ENCODE data around the gene SFRP2.

Gene SFRP2

DNA sequence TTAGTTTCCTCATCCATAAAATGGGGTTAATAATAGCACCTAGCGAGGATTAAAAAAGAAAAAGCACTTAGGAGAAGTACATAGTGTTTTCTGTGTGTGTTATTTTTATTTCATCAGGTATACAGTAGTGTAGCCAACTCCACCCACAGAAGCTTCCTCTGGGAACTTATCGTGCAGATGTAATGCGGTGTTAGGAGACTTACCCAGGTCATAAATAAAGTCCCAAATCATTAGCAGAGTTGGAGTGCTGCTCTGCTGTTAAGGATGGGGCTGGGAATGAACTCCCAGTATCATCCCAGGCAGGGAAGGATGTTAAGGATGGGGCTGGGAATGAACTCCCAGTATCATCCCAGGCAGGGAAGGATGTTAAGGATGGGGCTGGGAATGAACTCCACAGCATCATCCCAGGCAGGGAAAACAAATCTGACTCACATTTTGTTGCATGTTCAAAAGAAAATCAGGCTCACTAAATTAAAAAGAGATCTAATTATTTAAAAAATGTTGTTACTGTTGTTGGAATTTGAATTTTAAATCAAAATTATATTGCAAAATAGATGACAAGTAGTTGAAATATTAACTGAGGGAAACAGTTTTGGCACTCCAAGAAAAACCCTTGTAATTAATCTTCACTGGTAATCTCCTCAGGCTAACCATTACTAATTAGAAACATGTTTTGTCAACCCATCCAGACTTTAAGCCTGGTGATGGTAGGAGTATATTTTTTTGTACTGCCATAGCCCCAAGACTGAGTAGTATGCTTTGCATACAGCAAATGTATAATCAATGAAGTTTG, 10.2 kb upstream of the SFRP2 start:
- Histone ChIP-seq H3K79me2 (ENCODE audit: insufficient read depth, low read length) (no peaks in the 10 kb centered on the region), H2AFZ (ENCODE audit: low read depth, low read length, severe bottlenecking) (no peak overlapping the region), H3K9me2 (replicated peaks; ENCODE audit: insufficient read depth, low read length) (no peaks in the 10 kb centered on the region), H3K4me3 (ENCODE audit: insufficient read depth, low read length, poor library complexity, severe bottlenecking) (no peak overlapping the region), H3K27ac (ENCODE audit: low read depth, low read length) (no peak overlapping the region), H4K20me1 (ENCODE audit: low read depth, low read length) (no peaks in the 10 kb centered on the region), H3K9me3 (ENCODE audit: insufficient read depth, low read length) (no peaks in the 10 kb centered on the region), H3F3A (ENCODE audit: insufficient read depth) (no peaks in the 10 kb centered on the region), H3K9ac (ENCODE audit: low read length) (no peak overlapping the region), H3K36me3 (ENCODE audit: low read length) (no peaks in the 10 kb centered on the region), H3K4me2 (ENCODE audit: low read depth, low read length, poor library complexity, severe bottlenecking) (no peak overlapping the region), H3K27me3 (ENCODE audit: low read length) (no peaks in the 10 kb centered on the region)
- no peak for TF ChIP-seq EZH2phosphoT487 (conservative IDR thresholded peaks at IDR 0.05; ENCODE audit: low read length)
- TF ChIP-seq, protein P1, sequence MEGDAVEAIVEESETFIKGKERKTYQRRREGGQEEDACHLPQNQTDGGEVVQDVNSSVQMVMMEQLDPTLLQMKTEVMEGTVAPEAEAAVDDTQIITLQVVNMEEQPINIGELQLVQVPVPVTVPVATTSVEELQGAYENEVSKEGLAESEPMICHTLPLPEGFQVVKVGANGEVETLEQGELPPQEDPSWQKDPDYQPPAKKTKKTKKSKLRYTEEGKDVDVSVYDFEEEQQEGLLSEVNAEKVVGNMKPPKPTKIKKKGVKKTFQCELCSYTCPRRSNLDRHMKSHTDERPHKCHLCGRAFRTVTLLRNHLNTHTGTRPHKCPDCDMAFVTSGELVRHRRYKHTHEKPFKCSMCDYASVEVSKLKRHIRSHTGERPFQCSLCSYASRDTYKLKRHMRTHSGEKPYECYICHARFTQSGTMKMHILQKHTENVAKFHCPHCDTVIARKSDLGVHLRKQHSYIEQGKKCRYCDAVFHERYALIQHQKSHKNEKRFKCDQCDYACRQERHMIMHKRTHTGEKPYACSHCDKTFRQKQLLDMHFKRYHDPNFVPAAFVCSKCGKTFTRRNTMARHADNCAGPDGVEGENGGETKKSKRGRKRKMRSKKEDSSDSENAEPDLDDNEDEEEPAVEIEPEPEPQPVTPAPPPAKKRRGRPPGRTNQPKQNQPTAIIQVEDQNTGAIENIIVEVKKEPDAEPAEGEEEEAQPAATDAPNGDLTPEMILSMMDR (IDR thresholded peaks at IDR 0.05; ENCODE audit: insufficient read depth, low read length, poor library complexity, severe bottlenecking): no peak

DNA sequence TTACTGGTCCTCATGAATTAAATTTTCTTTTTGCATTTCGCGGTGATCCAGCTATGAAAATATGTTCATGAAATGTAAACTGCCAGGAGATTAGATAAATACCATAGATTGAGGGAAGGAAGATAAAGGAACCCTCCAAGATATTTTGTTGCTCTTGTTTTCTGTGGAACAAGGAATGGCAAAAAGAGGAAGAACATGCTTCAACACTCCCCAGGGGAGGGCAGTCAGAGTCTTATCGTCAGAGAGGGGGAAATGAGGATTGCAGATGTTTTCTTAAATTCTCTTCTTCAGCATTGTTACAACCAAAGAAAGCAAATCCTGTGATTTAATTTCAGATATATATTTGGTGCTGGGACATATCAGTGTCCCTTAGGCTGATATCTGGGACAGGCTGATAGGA, 9.5 kb upstream of the SFRP2 start:
- Histone ChIP-seq H3K9me2 (replicated peaks; ENCODE audit: insufficient read depth, low read length) (no peaks in the 10 kb centered on the region), H3K4me3 (ENCODE audit: insufficient read depth, low read length, poor library complexity, severe bottlenecking) (no peak overlapping the region), H3K4me2 (ENCODE audit: low read depth, low read length, poor library complexity, severe bottlenecking) (no peak overlapping the region), H3K9me3 (ENCODE audit: insufficient read depth, low read length) (no peaks in the 10 kb centered on the region), H4K20me1 (ENCODE audit: low read depth, low read length) (no peaks in the 10 kb centered on the region), H3K36me3 (ENCODE audit: low read length) (no peaks in the 10 kb centered on the region), H3K27me3 (ENCODE audit: low read length) (no peaks in the 10 kb centered on the region), H3F3A (ENCODE audit: insufficient read depth) (no peaks in the 10 kb centered on the region), H3K9ac (ENCODE audit: low read length) (no peak overlapping the region), H2AFZ (ENCODE audit: low read depth, low read length, severe bottlenecking) (no peak overlapping the region), H3K79me2 (ENCODE audit: insufficient read depth, low read length) (no peaks in the 10 kb centered on the region), H3K27ac (ENCODE audit: low read depth, low read length) (no peak overlapping the region)
- TF ChIP-seq EZH2phosphoT487 (conservative IDR thresholded peaks at IDR 0.05; ENCODE audit: low read length): no peak
- TF ChIP-seq, protein P1 (IDR thresholded peaks at IDR 0.05; ENCODE audit: insufficient read depth, low read length, poor library complexity, severe bottlenecking): no peak

DNA sequence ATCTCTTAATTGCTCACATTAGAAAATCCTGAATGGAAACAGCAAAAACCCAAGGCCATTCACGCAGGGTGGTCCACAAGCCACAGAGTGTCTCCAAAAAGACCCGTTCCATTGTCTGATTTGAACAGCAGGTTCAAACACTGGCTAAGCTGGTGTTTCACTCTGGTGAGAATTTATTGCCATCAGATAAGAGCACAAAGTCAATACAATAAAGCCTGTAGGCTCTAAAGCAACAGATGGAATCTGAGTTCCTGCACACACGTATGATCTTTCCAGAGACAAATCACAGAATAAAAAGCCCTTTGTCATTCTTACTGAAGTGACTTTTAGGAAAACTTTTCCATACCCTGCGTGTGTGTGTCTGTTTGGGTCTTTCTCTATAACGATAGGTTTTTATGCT, 5.1 kb upstream of the SFRP2 start:
- Histone ChIP-seq H3K4me2 (ENCODE audit: low read depth, low read length, poor library complexity, severe bottlenecking) (no peak overlapping the region), H3K9ac (ENCODE audit: low read length) (no peak overlapping the region), H3K36me3 (ENCODE audit: low read length) (no peaks in the 10 kb centered on the region), H2AFZ (ENCODE audit: low read depth, low read length, severe bottlenecking) (no peak overlapping the region), H4K20me1 (ENCODE audit: low read depth, low read length) (no peaks in the 10 kb centered on the region), H3K27me3 (ENCODE audit: low read length) (no peaks in the 10 kb centered on the region), H3K79me2 (ENCODE audit: insufficient read depth, low read length) (no peaks in the 10 kb centered on the region), H3K27ac (ENCODE audit: low read depth, low read length) (no peak overlapping the region), H3K9me2 (replicated peaks; ENCODE audit: insufficient read depth, low read length) (no peaks in the 10 kb centered on the region), H3K4me3 (ENCODE audit: insufficient read depth, low read length, poor library complexity, severe bottlenecking) (no peak overlapping the region), H3K9me3 (ENCODE audit: insufficient read depth, low read length) (no peaks in the 10 kb centered on the region), H3F3A (ENCODE audit: insufficient read depth) (no peaks in the 10 kb centered on the region)
- TF ChIP-seq, protein P1 (IDR thresholded peaks at IDR 0.05; ENCODE audit: insufficient read depth, low read length, poor library complexity, severe bottlenecking): no peak
- TF ChIP-seq EZH2phosphoT487 (conservative IDR thresholded peaks at IDR 0.05; ENCODE audit: low read length): no peak
